Tibial nerve (tissue), 4 donors: Measurements from ENCODE around the gene KRTDAP. TPM values are rescaled to one million over a fixed set of nuclear protein-coding genes. Genes with fewer than 3 reads are reported as not detected.
"Not testable (repeated sequence)": the region's sequence is repeated elsewhere in the genome, so short reads cannot be mapped to it uniquely, and the experiment has no call there.

Source experiments
- DNase-seq, 2 donors: peaks; one replicate each; pipeline ENCODE4 v3.0.0-alpha.2; 2019; ENCODE audit warnings: low spot score in 2 of 2
- H3K27ac ChIP-seq, 4 donors: fragments of 200-600 bp; sonication (generic) in 3 of 4; one replicate each; pipeline ENCODE4 v1.5.1; 2017 to 2019; ENCODE audit warnings: mild to moderate bottlenecking in 1 of 4
- H3K27me3 ChIP-seq, 2 donors: fragments of 200-600 bp; sonication (generic) in 1 of 2; one replicate each; pipeline versions ENCODE4 v1.5.1 to v1.6.0; 2017 to 2019
- H3K36me3 ChIP-seq, 3 donors: fragments of 200-600 bp; sonication (generic); one replicate each; pipeline ENCODE4 v1.5.1; 2018 to 2019
- H3K4me1 ChIP-seq, 4 donors: fragments of 200-600 bp; sonication (generic) in 3 of 4; one replicate each; pipeline ENCODE4 v1.5.1; 2017 to 2019
- H3K4me3 ChIP-seq, 4 donors: fragments of 200-600 bp; sonication (generic) in 3 of 4; one replicate each; pipeline ENCODE4 v1.5.1; 2017 to 2019; ENCODE audit warnings: mild to moderate bottlenecking in 1 of 4, moderate library complexity in 1 of 4
- H3K9me3 ChIP-seq, 4 donors: fragments of 200-600 bp; sonication (generic) in 3 of 4; one replicate each; pipeline ENCODE4 v1.5.1; 2017 to 2019
- EP300 ChIP-seq, 2 donors: sonication (generic); formaldehyde crosslinking; IDR thresholded peaks; one replicate each; pipeline ENCODE4 v1.6.1; 2017; ENCODE audit warnings: antibody characterized with exemption in 2 of 2, mild to moderate bottlenecking in 1 of 2
- POLR2A ChIP-seq, 2 donors: fragments of 450-650 bp; IDR thresholded peaks; one replicate each; pipeline ENCODE4 v1.6.1; 2017; ENCODE audit warnings: antibody characterized with exemption in 2 of 2, mild to moderate bottlenecking in 2 of 2, moderate library complexity in 2 of 2
- WGBS, 2 donors: methylation state at CpG; one replicate each; pipeline ENCODE4 v1.1.5; 2018; 5-methylcytosine and 5-hydroxymethylcytosine counted together
- total RNA-seq, 4 donors: library from RNA; depleted of rRNA; stranded (reverse); fragments of >200 nt; gene quantifications; one replicate each; pipeline ENCODE4 v1.1.0, GENCODE V29; 2016
- TF ChIP-seq, protein P1 (sequence below), 5 experiments: fragments of 200-600 bp in 3 of 5; fragments of 450-650 bp in 2 of 5; sonication (generic) in 3 of 5; IDR thresholded peaks; one replicate each; pipeline ENCODE4 v1.5.1; 2016 to 2019; ENCODE audit warnings: antibody characterized with exemption in 5 of 5, mild to moderate bottlenecking in 3 of 5, moderate library complexity in 2 of 5

Gene KRTDAP
- total RNA-seq, 4 donors from 2014 or later, result not detected

DNA sequence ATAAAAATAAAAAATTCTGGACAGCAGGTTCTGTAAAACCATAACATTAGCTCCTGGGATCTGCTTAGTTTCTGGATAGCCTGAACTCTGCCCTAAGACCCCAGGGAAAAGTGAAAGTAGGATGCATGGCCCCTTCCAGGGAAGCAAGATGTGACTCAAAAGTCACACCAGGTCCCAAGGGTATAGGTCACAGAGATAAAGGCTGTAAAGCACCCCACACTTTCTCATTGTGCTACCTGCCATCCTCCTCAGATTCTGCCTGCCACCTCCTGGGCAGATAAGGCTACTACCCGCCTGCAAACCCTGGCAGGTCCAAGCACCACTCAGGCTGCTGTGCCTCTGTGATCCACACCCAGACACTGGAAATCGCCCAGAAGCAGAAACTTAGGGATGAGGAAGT lies 21.6 kb downstream of the KRTDAP start:
- Histone ChIP-seq H3K36me3 (no peaks in the 10 kb centered on the region), H3K9me3 (no peaks in the 10 kb centered on the region), H3K27ac (no peak overlapping the region), H3K4me1 (no peaks in the 10 kb centered on the region), H3K27me3 (no peaks in the 10 kb centered on the region), H3K4me3 (no peak overlapping the region)
- no peak for TF ChIP-seq EP300 (IDR thresholded peaks at IDR 0.05)
- TF ChIP-seq, protein P1, sequence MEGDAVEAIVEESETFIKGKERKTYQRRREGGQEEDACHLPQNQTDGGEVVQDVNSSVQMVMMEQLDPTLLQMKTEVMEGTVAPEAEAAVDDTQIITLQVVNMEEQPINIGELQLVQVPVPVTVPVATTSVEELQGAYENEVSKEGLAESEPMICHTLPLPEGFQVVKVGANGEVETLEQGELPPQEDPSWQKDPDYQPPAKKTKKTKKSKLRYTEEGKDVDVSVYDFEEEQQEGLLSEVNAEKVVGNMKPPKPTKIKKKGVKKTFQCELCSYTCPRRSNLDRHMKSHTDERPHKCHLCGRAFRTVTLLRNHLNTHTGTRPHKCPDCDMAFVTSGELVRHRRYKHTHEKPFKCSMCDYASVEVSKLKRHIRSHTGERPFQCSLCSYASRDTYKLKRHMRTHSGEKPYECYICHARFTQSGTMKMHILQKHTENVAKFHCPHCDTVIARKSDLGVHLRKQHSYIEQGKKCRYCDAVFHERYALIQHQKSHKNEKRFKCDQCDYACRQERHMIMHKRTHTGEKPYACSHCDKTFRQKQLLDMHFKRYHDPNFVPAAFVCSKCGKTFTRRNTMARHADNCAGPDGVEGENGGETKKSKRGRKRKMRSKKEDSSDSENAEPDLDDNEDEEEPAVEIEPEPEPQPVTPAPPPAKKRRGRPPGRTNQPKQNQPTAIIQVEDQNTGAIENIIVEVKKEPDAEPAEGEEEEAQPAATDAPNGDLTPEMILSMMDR (IDR thresholded peaks at IDR 0.05), result peak in 3 of 5 experiments; percentile 43 to 53 (median 45)
- peak in 1 of 2 donors; percentile 23 for DNase-seq
- WGBS, 2 donors, result 45 to 48% methylated on average over 2 of the region's 2 CpGs

DNA sequence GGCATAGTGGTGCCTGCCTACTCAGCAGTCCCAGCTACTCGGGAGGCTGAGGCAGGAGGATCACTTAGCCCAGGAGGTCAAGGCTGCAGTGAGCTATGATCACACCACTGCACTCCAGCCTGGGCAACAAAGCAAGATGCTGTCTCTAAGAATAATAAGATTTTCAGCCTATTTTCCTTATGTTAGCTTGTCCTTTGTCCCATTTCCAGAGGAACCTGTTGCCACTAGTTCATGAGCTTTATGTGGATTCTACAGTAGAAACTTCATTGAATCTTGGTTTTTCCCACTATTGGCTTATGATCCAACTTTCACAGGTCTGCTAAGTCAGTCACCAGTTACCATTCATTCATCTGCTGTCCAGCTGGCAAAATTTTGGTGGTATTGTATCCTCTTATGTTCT lies 24.0 kb downstream of the KRTDAP start:
- Histone ChIP-seq H3K27me3 (no peaks in the 10 kb centered on the region), H3K36me3 (no peaks in the 10 kb centered on the region), H3K27ac (no peak overlapping the region), H3K4me3 (no peak overlapping the region), H3K4me1 (peaks cover 0 to 6% (median 1%) of the 10 kb centered on the region in 4 donors), H3K9me3 (no peaks in the 10 kb centered on the region)
- no peak for DNase-seq
- 95 to 100% methylated on average over 1 of the region's 1 CpG for WGBS, 2 donors
- TF ChIP-seq, protein P1 (IDR thresholded peaks at IDR 0.05), result no peak
- TF ChIP-seq POLR2A (IDR thresholded peaks at IDR 0.05) (no peak), EP300 (IDR thresholded peaks at IDR 0.05) (no peak)

DNA sequence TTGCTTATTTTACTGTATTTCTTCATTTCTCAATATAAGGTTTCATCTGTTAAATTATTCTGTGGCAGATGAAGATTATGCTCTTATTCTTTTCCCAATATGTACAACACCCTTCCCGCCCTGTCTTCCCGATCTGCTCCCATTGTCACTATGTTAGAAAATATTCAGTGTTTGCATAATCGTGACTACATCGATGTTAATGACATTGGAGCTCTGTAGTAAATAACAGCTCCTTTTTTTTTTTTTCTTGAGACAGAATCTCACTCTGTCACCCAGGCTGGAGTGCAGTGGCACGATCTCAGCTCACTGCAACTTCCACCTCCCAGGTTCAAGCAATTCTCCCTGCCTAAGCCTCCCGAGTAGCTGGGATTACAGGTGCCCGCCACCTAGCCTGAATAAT lies 27.3 kb downstream of the KRTDAP start:
- H3K4me1 ChIP-seq, result peaks cover 0 to 21% (median 17%) of the 10 kb centered on the region in 4 donors
- not testable (repeated sequence) for H3K9me3 ChIP-seq, H3K36me3 ChIP-seq, H3K4me3 ChIP-seq, H3K27me3 ChIP-seq, DNase-seq, H3K27ac ChIP-seq
- WGBS, 2 donors, result 70 to 72% methylated on average over 7 of the region's 7 CpGs

- TF ChIP-seq, protein P1 (IDR thresholded peaks at IDR 0.05), result no peak
- peak in 1 of 2 donors; percentile 66 for TF ChIP-seq EP300 (IDR thresholded peaks at IDR 0.05)
- Histone ChIP-seq H3K27me3 (no peaks in the 10 kb centered on the region), H3K27ac (no peak overlapping the region), H3K4me1 (peaks cover 0 to 21% (median 17%) of the 10 kb centered on the region in 4 donors), H3K36me3 (no peaks in the 10 kb centered on the region), H3K9me3 (no peaks in the 10 kb centered on the region), H3K4me3 (no peak overlapping the region)
- 27 to 32% methylated on average over 6 of the region's 6 CpGs for WGBS, 2 donors
- no peak for DNase-seq
These were observed 27.7 kb downstream of the KRTDAP start for GRCh38 chr19:35462476-35462953.

DNA sequence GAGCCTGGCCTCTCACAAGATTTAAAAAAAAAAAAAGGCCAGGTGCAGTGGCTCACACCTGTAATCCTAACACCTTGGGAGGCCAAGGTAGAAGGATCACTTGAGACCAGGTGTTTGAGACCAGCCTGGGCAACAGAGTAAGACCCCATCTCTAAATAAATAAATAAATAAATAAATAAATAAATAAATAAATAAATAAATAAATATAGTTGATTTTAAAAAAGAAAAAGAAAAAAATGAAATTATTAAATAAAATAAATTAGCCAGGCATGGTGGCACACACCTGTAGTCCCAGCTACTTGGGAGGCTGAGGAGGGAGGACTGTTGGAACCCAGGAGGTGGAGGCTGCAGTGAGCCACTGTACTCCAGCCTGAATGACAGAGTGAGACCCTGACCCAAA lies 28.5 kb downstream of the KRTDAP start:
- not testable (repeated sequence) for DNase-seq, H3K4me3 ChIP-seq, H3K36me3 ChIP-seq, H3K27ac ChIP-seq, H3K9me3 ChIP-seq, H3K27me3 ChIP-seq
- peaks cover 0 to 21% (median 17%) of the 10 kb centered on the region in 4 donors for H3K4me1 ChIP-seq

DNA sequence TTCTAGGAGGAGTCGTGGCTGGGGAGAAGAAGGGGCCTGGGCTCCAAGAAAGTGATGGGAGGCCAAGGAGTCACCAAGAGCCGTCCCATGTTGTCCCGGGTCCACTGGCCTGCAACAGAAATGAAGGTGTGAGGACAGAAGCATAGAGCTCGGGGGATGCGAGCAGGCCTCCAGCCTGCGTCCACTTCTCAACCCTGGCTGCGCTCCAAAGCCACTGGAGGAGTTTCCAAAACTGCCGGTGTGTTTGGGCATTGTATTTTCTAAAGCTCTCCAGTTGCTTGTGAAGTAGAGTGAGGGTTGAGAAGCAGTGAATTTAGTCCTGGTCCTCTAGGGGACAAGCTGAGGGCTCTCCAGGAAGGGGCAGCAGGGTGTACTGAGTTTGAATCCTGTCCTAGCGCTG lies 29.2 kb downstream of the KRTDAP start:
- peaks cover 0 to 21% (median 17%) of the 10 kb centered on the region in 4 donors for H3K4me1 ChIP-seq
- H3K27ac ChIP-seq, result no peak overlapping the region
- H3K4me3 ChIP-seq, result no peak overlapping the region
- WGBS, 2 donors, result 66 to 74% methylated on average over 9 of the region's 9 CpGs
- TF ChIP-seq, protein P1 (IDR thresholded peaks at IDR 0.05), result no peak
- no peak for TF ChIP-seq EP300 (IDR thresholded peaks at IDR 0.05)
- TF ChIP-seq POLR2A (IDR thresholded peaks at IDR 0.05), result no peak
- H3K27me3 ChIP-seq, result no peaks in the 10 kb centered on the region
- H3K9me3 ChIP-seq, result no peaks in the 10 kb centered on the region
- no peak for DNase-seq
- H3K36me3 ChIP-seq, result no peaks in the 10 kb centered on the region
